GM18873 (cell line): Measurements from ENCODE around the gene COL18A1.

Experiments used
- ATAC-seq: cut with Tn5 transposase; IDR thresholded peaks from one replicate; pipeline ENCODE4 v1.9.1; 2021; ENCODE audit warnings: mild to moderate bottlenecking, moderate library complexity, moderate number of reproducible peaks; ENCODE audit not compliant: unreplicated experiment, low FRiP score

The COL18A1 gene

GRCh38 chr21:45410865-45411809 lies 6.2 kb downstream of the COL18A1 start:
- ATAC-seq, result no peak

- no peak for ATAC-seq
These were observed 6.8 kb downstream of the COL18A1 start for GRCh38 chr21:45411810-45412206.

GRCh38 chr21:45412491-45412890 lies 7.5 kb downstream of the COL18A1 start:
- ATAC-seq, result no peak

- ATAC-seq, result no peak
These were observed 8.1 kb downstream of the COL18A1 start for GRCh38 chr21:45412909-45413611.

GRCh38 chr21:45413922-45414321 lies 9.0 kb downstream of the COL18A1 start:
- ATAC-seq, result no peak

GRCh38 chr21:45414396-45415187 lies 9.6 kb downstream of the COL18A1 start:
- ATAC-seq, result no peak

- ATAC-seq, result no peak
These were observed 10.4 kb downstream of the COL18A1 start for GRCh38 chr21:45415188-45415942.

- no peak for ATAC-seq
These were observed 11.1 kb downstream of the COL18A1 start for GRCh38 chr21:45415943-45416611.

- no peak for ATAC-seq
These were observed 11.7 kb downstream of the COL18A1 start for GRCh38 chr21:45416620-45417019.

- no peak for ATAC-seq
These were observed 12.4 kb downstream of the COL18A1 start for GRCh38 chr21:45417256-45417950.

- ATAC-seq, result no peak
These were observed 13.0 kb downstream of the COL18A1 start for GRCh38 chr21:45417951-45418300.

GRCh38 chr21:45418301-45419071 lies 13.5 kb downstream of the COL18A1 start:
- ATAC-seq, result no peak

- no peak for ATAC-seq
These were observed 14.2 kb downstream of the COL18A1 start for GRCh38 chr21:45419162-45419561.

GRCh38 chr21:45420061-45421041 lies 15.4 kb downstream of the COL18A1 start:
- ATAC-seq, result no peak

- no peak for ATAC-seq
These were observed 16.3 kb downstream of the COL18A1 start for GRCh38 chr21:45421071-45421845.
